HG02938 (cell line): ENCODE measurements around the gene SETBP1.

Experiments used
- ATAC-seq: cut with Tn5 transposase; IDR thresholded peaks from one replicate; pipeline ENCODE4 v1.9.1; 2021; ENCODE audit warnings: mild to moderate bottlenecking, moderate library complexity; ENCODE audit not compliant: unreplicated experiment

The SETBP1 gene

DNA sequence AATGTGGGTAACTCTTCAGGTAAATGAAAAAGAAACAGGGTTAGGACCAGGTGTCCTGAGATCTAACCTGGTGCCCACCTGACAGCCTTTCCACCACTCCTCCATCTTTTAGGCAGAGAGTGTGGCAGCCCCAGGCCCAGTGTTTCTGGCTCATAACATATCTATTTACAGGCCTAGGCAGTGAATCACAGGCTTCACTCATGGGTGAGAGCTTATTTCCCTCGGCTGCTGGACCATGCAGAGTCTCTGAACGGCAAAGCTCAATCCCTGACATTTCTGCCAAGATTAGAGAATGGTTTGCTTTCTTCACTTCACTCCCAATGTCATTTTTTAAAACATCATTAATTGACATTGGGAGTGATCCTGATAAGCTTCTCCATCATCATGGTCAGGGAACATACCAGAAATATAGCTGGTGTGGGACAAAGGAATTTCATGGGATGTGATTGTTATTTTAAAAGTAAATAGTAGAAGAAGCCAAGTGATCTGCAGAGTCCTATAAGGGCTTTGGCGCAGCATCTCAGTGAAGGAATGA lies 323.9 kb downstream of the SETBP1 start:
- ATAC-seq: no peak

GRCh38 chr18:45006934-45007333 lies 326.2 kb downstream of the SETBP1 start:
- ATAC-seq: no peak

- no peak for ATAC-seq
These were observed 326.8 kb downstream of the SETBP1 start for GRCh38 chr18:45007531-45007930.

- no peak for ATAC-seq
These were observed 328.2 kb downstream of the SETBP1 start for GRCh38 chr18:45008694-45009413.

DNA sequence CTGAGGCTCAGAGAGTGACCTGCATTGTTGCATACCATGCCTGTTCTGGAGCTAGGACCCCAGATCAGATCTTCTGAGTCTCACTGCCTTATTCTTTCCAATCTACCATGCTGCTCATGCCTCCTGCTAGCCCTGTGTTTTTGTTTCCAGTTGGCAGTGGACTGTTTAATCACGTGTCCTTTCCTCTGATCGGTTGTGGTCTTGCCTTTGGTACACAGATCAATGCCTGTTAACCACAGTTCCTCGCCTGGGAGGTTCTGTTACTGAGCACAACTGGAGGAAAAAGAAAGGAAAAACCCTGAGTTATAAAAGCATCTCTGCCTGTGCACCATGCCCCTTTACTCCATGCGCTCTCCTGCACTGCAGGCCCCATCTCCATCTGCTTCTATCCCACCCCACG lies 329.1 kb downstream of the SETBP1 start:
- no peak for ATAC-seq

DNA sequence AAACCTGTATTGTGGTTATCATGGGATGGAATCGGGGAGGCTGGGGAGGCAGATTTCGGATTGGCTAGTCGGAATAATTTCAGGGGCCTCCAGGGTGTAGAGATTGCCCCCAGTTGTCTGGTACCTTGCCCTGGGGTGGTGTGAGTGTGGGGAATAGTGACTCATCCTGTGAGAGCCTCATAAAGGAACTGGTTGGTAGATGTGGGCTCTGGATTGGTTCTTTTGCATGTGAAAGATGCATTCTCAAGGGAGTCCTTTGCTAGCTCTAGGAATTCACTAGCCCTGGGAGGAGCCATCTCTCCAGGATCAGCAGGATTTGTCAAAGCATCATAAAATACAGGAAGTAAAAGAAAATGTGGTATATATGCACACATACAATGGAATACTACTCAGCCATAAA lies 331.6 kb downstream of the SETBP1 start:
- ATAC-seq: no peak

DNA sequence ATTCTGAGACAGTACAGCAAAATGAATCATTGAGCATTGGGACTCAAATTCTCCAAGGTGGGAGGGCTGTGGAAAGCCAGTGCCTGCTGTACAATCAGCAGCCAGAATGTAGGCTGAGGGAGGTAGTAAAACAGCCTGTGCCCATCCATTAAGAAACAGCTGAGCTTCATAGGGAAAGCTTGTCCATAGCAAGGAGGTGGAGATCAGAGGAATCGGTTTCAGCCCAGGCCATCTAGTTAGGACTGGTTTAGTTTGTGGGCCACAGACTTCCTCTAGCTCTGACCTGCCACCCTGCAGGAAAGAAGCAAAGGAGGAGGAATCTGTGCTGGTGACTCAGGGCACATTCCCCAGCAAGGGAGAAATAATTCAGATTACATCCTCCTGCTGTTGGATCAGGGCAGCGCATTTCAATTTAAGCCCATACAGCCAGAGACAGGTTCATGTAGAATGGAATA lies 333.4 kb downstream of the SETBP1 start:
- ATAC-seq: no peak

DNA sequence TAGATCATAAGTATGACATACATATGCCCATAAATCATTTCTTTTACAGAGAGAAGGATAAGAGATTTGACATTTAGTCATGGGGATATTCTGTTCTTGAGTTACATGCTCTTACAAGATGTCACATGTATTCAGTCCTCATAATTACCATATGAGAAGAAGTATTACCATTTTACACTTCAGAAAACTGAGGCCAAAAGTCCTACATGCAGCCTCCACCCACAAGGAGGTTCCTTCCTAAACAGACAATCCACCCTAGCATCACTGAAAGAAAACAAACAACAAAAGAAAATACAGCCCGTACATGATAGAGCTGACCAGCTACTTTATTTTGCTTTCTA lies 335.1 kb downstream of the SETBP1 start:
- ATAC-seq: no peak

- ATAC-seq: no peak
These were observed 338.8 kb downstream of the SETBP1 start for GRCh38 chr18:45019469-45019868.

DNA sequence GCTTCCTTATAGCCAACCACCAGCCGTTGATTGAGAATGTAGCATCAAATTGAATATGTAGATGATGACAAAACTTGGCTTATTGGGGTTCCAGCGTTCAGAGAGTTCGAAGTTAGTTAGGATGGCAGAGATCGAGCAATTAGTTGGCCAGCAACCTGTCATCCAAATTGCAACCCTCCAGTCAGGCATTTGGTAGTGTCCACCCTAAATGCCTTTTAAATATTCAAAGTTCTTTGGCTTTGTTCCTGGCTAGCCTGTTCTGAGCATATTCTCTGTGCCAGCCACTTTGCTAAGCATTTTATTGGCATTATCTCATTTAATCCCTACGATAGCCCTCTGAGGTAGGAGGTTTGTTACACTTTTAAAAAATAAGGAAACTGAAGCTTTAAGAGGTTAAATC lies 342.8 kb downstream of the SETBP1 start:
- ATAC-seq: no peak

DNA sequence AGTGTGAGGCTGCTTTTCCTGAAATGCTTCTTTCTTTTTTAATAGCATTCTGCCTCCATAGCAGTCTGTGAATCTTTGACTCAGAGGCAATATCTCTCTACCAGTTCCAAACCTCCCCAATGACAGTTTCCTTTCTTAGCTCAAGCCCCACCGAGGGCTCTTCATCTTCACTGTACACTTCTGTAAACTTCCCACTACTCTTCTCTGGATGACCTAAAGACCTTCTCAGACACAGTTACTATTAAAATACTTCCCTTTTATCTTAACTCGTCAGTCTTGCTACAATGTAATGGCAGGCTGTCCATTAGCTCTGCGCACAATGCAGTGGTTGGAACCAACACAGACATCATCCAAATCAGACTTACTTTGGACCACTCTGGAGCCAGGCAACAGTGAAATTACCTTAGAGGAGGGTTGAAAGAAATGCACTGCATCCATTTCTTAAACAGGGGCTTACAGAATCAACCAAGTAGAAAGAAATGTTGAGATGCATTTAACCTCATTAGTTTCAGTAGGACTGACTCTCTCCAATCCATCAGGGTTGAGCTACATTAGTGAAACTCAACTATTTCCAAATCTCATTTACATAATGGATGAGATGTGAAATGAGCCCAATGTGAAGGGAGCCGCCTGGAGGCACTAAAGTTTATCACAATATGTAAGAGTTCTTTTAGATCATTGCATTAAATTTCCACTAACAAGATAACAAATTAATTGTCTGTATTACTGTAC lies 343.8 kb downstream of the SETBP1 start:
- no peak for ATAC-seq

DNA sequence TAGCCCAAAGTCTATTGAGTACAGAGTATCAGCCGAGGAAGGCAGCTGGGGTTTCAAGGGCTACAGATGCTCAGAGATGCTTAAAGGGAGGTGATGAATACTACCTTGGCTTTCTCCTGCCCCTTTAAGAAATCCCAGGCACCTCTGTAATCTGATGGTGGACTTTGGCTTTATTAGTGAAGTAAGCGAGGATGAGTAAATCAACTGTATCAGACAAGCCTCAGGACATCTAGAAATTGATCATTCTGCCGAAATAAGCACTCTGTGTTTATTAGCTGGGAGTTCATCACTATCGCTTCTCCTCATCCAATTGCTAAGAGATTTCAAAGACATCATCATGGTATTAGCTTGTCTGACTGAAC lies 344.4 kb downstream of the SETBP1 start:
- ATAC-seq: no peak

- ATAC-seq: no peak
These were observed 345.5 kb downstream of the SETBP1 start for GRCh38 chr18:45026162-45026561.

- ATAC-seq: no peak
These were observed 353.5 kb downstream of the SETBP1 start for GRCh38 chr18:45034179-45034578.

DNA sequence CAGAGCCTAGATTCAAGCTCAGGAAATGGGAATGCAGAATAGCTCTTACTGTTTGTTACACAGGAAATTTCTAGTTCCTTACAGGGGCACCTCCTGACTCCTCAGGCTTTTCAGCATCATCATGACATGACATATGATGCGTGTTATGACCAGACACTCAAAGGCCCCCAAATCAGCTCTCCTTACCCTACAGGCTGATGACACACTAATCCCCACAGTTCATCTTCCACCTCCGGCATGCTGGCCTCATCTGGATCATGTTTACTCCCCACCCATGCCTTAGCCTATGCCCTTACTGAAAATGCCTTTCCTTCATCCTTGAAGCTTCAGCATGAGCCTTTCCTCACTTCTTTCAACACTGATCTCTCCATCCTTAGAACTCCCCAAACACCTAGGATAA lies 356.9 kb downstream of the SETBP1 start:
- no peak for ATAC-seq

DNA sequence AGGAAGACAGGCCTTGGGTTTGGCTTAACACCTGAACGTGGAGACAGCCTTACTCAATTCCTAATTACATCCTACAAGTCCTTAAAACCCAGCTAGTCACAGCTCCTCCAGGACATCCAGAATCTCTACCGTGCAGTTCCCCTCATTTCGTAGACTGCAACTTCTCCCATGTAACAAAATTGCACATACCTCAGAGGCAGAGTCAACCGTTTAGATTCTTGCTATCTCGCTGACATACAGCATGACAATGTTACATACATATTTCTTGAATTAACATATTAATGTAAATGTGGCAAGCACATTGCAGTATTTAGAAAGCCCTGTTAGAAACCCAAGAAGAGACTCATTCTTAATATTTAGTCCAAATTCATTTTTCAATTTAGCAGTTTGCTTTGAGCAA lies 358.7 kb downstream of the SETBP1 start:
- ATAC-seq: no peak

DNA sequence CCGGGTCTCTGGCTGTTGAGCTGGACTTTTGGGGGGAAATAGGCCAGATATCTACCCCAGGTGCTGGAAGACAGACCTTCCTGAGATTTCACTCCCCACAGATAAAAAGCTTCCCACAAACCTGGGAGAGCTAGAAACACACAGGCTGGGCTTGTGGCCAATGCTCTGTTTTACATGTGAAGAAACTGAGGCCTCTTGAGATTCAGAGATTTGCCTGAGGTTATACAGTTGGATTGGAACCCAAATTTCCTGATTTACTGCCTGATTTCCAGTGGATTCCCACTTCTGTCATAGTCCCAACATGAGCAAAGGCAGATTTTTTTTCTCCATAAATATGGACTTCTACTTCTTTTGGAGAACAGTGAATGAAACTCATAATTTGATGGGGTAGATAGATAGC lies 360.2 kb downstream of the SETBP1 start:
- no peak for ATAC-seq

DNA sequence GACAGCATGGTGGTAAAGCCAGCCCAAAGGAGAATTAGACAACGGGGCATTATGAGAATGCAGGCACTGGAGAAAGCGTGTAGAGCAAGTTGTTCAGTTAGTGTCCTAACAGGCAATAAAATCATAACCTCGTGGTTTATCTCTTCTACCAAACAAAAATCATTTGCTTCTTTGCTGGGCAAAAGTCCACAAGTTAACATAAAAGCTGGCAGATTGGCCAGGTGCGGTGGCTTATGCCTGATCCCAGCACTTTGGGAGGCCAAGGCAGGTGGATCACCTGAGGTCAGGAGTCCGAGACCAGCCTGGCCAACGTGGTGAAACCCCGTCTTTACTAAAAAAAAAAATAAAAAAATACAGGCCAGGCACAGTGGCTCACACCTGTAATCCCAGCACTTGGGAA lies 364.1 kb downstream of the SETBP1 start:
- no peak for ATAC-seq

DNA sequence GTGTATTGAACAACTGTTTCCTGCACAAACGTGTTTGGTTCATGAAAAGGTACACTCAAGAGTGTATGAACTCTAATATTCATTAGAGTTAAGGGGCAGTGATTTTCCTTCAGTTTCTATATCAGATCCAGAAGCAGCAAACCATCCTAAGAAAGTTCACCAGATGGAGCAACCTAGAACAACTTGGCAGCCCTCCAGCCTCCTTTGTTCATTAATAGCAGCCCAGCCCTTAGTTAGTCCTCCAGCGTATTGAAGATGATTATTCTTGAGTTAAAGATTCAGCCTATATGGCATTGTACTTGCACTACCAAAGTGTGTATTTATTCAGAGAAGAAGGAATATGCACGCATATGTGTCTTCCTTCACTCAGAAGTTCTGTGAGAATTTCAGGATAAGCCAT lies 365.5 kb downstream of the SETBP1 start:
- no peak for ATAC-seq

DNA sequence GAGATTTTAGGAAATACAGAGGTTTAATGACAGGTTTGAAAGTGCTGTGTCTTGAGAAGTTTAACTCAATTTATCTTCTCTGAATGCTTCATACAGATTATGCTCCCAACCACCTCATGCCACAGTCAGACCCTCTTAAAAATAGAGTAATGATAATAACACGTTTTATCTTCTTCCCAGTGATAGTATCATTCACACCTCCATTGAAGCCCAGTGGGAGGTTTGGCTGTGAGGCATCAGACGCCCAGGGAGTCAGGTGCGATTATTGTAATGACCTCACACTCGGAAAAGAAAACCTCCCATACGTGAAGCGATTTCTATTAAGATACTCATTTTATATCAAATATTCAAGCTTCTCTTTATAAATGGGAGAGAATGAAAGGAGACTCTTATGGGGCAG lies 366.3 kb downstream of the SETBP1 start:
- ATAC-seq: no peak

GRCh38 chr18:45049578-45050319 lies 369.1 kb downstream of the SETBP1 start:
- ATAC-seq: no peak
